HG03442 (cell line): ENCODE data around the gene TEX51.
A peak's percentile ranks its signal among the peaks of the same experiment; 100 is the strongest.

ENCODE experiments used
- ATAC-seq: cut with Tn5 transposase; IDR thresholded peaks from one replicate; pipeline ENCODE4 v1.9.1; 2021; ENCODE audit warnings: mild to moderate bottlenecking, moderate library complexity; ENCODE audit not compliant: unreplicated experiment

The TEX51 gene

GRCh38 chr2:126898636-126899035 lies at the start of gene TEX51:
TEX51 (plus strand) TSS chr2:126898890; CDS start chr2:126898919, 29 bp downstream.
- ATAC-seq: no peak

DNA sequence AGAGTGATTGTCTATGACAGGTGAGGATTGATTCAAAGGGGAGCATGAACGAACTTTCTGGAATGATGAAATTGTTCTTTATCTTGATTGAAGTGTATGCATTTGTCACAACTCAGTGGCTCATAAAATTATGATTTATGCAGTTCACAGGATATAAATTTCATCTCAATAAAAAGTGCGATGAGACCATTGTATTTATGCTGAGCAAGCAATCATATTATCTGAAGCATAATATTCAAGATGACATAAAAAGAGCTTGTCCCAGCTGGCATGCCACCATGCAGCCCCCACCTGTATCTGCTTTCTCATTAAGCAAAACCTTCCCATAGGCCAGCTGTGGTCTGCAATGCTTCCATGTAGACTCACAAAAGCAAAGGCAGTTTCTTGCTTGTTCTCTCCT lies 49.6 kb upstream of the TEX51 start:
- no peak for ATAC-seq

- ATAC-seq: no peak
Measured at GRCh38 chr2:126849486-126849885, 49.2 kb upstream of the TEX51 start.

DNA sequence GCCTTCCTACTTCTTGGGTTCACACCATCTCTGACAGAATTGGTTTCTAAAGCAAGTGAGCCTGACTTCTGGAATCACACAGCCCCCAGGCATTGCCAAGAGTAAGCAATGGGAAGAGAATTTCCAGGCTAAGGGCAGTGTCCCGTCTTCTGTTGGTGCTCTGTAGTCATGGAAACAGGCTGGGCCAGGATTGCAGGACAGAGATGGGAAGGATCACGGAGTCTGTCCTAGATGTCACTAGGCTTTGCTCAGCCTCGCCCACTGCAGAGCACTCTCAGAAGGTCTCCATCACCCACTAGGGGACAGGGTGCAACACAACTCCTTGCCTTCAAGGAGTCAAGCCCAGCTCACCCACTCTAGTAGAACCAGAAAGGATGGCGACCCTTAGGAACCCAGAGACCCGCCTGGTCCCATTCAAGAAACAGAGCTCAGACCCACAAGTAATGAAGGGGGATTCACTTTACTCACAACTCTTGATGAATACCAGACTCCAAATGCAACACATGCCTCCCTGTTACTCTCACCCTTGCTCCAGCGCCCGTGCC lies 48.6 kb upstream of the TEX51 start:
- no peak for ATAC-seq

DNA sequence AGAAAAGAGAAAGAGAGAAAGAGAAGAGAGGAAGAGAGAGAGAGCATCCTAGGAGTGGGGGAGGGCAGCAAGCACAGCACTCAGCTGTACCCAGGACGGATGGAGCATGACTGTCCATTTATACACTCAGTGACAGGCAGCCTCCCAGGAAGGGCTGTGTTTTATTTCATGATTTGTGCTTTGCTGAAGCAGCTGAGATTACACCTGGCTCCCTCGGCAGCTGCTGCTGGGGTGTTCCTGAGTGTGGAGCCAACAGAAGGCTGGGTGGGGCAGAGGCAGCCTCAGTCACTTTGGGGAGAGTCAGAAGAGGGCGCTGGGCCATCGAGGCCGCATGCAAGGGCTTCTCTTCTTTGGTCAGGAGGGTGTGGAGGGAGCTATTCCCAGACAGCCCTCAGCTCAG lies 47.8 kb upstream of the TEX51 start:
- no peak for ATAC-seq

DNA sequence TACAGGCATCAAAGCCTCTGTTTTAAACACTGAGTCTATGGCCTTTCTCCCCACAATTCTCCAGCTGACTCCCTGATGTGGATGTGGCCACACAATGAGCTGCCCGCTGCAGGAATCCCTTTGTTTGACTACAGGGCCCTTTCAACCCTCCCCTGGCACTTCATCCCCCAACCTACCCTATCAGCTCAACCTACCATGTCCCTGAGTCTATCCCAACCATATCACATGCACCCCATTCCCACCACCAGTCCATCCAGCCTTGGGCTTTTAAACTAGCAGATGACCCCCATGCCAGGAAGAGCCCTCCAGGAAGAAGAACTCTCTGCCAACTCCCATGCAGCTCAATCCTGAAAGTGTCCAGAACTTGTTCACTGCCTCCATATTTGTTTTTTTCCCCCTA lies 46.9 kb upstream of the TEX51 start:
- ATAC-seq: no peak

DNA sequence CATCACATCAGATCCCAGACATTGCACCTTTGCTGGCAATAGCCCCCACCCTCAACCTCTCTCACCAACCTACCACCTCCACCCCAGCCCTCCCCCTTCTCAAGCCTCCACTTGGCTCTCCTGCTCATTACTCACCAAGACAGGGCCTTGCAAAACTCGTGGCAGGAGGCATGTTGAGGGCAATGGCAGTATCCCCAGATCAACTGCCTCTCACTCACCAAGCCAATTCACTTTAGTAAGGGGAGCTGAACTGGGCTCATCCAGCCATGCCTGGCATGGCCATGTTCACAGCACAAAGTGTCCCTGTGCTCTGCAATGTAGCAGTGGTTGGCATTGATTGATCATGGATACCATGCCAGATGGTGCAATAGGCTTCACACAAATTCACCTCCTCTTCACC lies 46.3 kb upstream of the TEX51 start:
- no peak for ATAC-seq

DNA sequence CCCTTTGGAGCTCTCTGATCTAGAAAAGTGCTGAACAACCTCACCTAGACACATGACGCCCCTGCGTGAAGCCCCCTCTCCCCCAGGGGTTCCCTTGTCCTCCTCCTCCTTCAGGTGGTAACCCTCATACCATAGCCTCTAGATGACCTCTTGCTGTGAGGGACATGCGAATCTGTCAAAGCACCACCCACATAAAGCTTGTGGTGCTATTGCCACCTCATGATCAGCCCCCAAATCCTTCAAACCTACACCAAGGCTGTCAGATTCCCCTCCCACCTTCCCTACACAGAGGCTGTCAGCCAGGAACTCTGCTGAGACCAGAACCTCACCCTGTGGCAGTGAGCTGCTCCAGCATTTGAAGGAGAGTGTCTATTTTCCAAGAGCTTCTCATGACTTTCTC lies 43.1 kb upstream of the TEX51 start:
- ATAC-seq: no peak

DNA sequence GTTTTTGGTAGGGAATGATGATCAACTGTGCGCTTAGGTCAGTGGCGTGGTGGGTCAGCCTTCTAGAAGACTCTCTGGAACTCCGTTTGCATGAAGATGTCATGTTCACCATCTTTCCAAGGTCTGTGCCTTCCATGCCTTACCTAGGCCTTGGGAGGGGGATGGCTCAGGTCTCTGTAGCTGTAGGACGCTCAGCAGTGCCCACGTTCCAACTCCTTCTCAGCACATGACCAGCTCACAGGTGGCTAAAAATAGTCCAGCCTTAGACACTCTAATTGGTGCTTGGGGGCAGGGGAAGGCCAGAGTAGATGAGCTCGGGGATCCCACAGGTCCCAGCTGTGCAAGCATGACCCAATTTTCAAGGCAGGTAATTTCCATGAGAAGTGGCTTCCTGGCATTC lies 42.3 kb upstream of the TEX51 start:
- no peak for ATAC-seq

GRCh38 chr2:126857502-126857901 lies 41.2 kb upstream of the TEX51 start:
- no peak for ATAC-seq

DNA sequence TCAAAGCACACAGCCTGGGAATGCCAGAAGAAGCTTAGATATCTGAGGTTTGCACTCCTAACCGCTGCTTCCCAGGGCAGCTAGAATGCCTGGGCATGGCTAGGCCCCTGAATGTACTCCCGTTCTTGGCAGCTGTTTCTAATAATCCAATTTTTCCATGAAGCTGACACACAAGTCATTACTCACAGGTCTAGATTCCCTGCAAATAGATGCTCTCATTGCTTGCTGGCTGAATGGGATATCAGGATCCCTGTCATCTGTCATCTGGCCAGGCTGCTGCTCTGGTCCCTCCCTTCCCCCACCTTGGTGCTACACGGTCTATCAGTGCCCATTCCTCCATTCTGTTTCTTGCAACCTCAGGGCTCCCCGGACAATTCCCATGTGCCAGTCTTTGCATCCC lies 40.7 kb upstream of the TEX51 start:
- ATAC-seq: no peak

DNA sequence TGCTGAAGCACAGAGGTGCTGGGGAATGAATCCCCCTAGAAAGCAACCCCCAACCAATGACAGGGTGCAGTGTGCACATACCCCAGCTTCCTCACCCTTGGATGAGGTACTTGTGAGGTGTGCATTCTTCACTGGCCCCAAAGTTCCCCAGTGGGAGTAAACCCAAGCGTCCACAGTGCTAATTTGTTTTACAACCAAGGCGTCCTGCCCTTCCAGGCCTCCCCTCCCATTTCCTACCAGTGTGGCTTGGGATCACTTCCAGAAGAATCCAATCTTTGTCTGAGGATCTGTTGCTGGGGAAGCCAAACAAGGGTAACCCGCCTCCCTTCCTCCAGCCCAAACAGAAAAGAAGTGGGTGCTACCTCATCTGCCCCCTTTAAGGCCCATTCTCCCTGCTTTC lies 40.3 kb upstream of the TEX51 start:
- no peak for ATAC-seq

DNA sequence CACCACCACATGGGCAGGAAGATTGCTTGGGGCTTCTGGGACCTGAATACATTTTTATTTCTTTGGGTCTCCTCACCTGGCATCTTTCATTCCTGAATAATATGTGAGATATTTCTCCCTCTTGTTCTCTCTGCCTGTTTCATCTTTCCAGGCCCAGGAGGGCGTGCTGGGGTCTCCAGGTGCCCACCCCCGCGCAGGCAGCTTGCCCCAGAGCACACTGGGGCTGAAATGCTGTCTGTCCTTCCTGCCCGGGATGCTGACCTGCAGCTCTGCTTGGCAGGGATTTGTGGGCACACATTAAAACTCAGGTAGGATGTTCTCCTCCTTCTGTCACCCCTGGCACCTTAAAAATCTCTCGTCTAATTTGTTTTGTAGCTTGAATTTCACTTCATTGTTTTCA lies 39.7 kb upstream of the TEX51 start:
- no peak for ATAC-seq

DNA sequence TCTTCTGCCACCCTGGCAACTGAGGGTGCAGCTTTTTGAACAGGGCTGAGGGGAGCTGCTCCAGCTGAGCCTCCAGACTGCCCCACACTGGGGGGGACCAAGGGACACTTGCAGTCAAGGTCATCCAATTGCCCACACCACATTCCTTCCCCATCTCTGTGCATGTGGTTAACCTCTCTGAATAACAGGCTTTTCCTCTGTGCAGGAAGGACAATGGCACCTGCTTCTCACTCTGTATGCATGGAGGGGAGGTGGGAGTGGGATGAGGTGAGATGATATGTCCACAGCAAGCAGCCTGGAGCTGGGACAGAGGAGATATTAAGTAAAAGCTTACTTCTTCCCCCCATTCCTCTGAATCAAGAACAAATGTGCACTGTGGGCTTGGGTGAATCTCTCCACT lies 39.1 kb upstream of the TEX51 start:
- no peak for ATAC-seq

- no peak for ATAC-seq
Measured at GRCh38 chr2:126860385-126860784, 38.3 kb upstream of the TEX51 start.

GRCh38 chr2:126862730-126863129 lies 36.0 kb upstream of the TEX51 start:
- ATAC-seq: no peak

GRCh38 chr2:126863336-126864015 lies 35.2 kb upstream of the TEX51 start:
- ATAC-seq: peak; percentile 61

DNA sequence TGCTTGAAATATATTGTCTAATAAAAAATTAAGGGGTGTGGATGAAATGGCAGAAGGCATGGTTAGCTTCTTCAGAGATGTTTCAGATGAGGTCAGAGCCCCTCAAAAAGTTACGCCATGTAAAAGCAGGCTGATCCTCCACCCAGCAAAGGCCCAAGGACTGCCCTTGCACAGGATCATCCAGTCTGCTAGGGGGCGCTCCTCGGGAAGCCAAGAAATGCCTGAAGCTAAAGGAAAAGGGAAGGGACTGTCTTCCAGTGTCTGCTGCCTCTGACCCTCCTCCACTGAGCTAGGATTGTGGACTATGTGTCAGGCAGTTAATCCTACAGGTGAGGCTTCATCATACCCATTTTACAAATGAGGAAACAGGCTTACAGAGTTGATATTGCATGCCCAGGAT lies 33.8 kb upstream of the TEX51 start:
- no peak for ATAC-seq

DNA sequence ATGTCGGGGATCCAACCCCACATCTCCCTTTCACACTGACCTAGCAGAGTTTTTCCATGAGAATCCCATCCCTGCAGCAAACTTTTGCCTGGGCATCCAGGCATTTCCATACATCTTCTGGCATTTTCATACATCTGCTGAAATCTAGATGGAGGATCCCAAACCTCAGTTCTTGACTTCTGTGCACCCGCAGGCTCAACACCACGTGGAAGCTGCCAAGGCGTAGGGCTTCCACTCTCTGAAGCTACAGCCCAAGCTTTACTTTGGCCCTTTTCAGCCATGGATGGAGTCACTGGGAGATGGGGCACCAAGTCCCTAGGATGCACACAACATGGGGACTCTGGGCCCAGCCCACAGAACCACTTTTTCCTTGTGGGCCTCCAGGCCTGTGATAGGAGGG lies 32.2 kb upstream of the TEX51 start:
- no peak for ATAC-seq

- ATAC-seq: no peak
Measured at GRCh38 chr2:126874961-126875360, 23.7 kb upstream of the TEX51 start.

DNA sequence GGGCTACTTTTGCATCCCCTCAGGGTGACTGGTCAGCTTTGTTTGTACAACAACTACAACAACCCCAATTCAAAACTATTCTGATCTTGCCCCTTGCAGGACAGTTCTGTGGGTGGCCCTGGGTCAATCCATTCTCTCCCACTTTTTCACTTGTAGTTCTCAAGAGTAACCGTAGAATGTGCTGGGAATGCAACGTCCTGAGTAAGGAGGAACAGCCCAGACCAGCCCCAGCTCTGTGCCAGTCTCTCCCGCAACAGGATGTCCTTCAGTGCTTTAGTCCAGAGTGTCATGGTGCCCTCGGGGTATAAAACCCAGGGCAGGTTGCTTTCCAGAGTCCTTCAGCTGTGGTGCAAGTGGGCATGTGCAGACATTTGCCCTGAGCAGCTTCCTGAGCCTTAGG lies 22.1 kb upstream of the TEX51 start:
- no peak for ATAC-seq

- no peak for ATAC-seq
Measured at GRCh38 chr2:126877041-126877440, 21.6 kb upstream of the TEX51 start.
